H1 (cell line): ENCODE measurements around the gene HES4.

Experiments used
- ASH2L ChIP-seq: fragments of 200-600, 300-600 bp; sonication (generic); IDR thresholded peaks from one replicate; pipeline ENCODE4 v1.7.1; 2017; ENCODE audit warnings: low read length
- CTCF ChIP-seq, 3 experiments: IDR thresholded peaks; 1 replicate in 2 of 3; 2 replicates in 1 of 3; pipeline versions ENCODE4 v1.5.1 to v1.6.1; 2011; ENCODE audit warnings: low read length in 3 of 3, mild to moderate bottlenecking in 3 of 3, inconsistent platforms in 2 of 3, low read depth in 1 of 3, moderate library complexity in 1 of 3; ENCODE audit not compliant: insufficient read depth in 1 of 3; ENCODE audit errors: control extremely low read depth in 1 of 3
- POU5F1 ChIP-seq: IDR thresholded peaks from 2 replicates; pipeline ENCODE4 v1.6.1; 2011; ENCODE audit warnings: low read depth, mild to moderate bottlenecking, low read length, moderate library complexity

DNA sequence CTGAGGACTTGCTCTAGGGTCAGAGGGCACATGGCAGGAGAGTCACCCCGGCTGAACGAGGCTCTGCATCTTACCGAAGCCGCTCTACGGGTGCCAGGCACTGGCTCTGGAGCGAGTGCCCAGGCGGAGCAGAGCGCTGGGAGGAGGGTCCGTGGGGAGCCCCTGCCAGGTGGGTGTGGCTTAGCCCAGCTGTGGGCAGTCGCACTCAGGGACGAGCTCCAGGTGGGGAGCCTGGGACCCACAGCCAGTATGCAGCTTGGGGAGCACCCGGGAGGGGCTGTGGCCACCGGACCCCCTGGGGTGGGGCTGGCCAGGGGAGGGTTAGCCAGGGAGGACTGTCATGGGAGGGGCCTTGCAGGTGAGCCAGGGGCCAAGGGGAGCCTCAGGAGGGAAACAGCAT lies 23.8 kb upstream of the HES4 start:
- TF ChIP-seq CTCF (IDR thresholded peaks at IDR 0.05; ENCODE audit: control extremely low read depth in 1 of 3, insufficient read depth in 1 of 3, low read depth in 1 of 3, low read length in 3 of 3) (no peak), POU5F1 (no peak), ASH2L (no peak)
